Left lung (tissue), 10 donors: ENCODE results near the gene CP. TPM values are rescaled to one million over a fixed set of nuclear protein-coding genes. Genes with fewer than 3 reads are reported as not detected.

Experiments
- ATAC-seq: fragments of 200-7000 bp; cut with Tn5 transposase; one replicate; pipeline ENCODE4 v1.9.1; 2020; ENCODE audit warnings: moderate library complexity
- DNase-seq, 4 donors: peaks; one replicate each; pipeline ENCODE4 v3.0.0-alpha.2; 2013 to 2020
- H3K27ac ChIP-seq, 2 donors: fragments of 200-600 bp; sonication (generic) in 1 of 2; one replicate each; pipeline versions ENCODE4 v1.5.0 to v1.8.0; 2020 to 2021
- H3K27me3 ChIP-seq, 2 donors: fragments of 200-600 bp; sonication (generic) in 1 of 2; one replicate each; pipeline versions ENCODE4 v1.5.0 to v1.8.0; 2020 to 2021
- H3K36me3 ChIP-seq, 2 donors: fragments of 200-600 bp; sonication (generic) in 1 of 2; one replicate each; pipeline versions ENCODE4 v1.5.0 to v1.8.0; 2020 to 2021
- H3K4me1 ChIP-seq, 2 donors: fragments of 200-600 bp; one replicate each; pipeline ENCODE4 v1.8.0; 2021
- H3K4me3 ChIP-seq, 2 donors: fragments of 200-600 bp; sonication (generic) in 1 of 2; one replicate each; pipeline versions ENCODE4 v1.5.0 to v1.8.0; 2020 to 2021; ENCODE audit warnings: mild to moderate bottlenecking in 1 of 2
- H3K9me3 ChIP-seq, 2 donors: fragments of 200-600 bp; sonication (generic) in 1 of 2; one replicate each; pipeline versions ENCODE4 v1.5.0 to v1.8.0; 2020 to 2021
- intact Hi-C, 2 donors: fragments of 100-400 bp; cut with DNase I; formaldehyde crosslinking; loops; one replicate each; pipeline versions ENCODE4 v1.11.2 to v1.14.2; 2022
- polyA plus RNA-seq, 6 donors: library from polyadenylated mRNA; unstranded; fragments of 120-200 nt; gene quantifications; one replicate each; pipeline ENCODE4 v1.2.1, GENCODE V29; 2013; ENCODE audit not compliant: insufficient read length in 6 of 6
- total RNA-seq, 2 donors: library from RNA; stranded (reverse); fragmentation: NEBNext Ultra II Directional; extraction: Animal tissue kit (Norgen Biotek cat#: 25700); gene quantifications; one replicate each; pipeline ENCODE4 v1.2.1, GENCODE V29; 2021
- TF ChIP-seq, protein P1 (sequence below), 2 donors: fragments of 200-600 bp; sonication (generic) in 1 of 2; IDR thresholded peaks; one replicate each; pipeline versions ENCODE4 v1.5.0 to v1.8.0; 2021; ENCODE audit warnings: antibody characterized with exemption in 2 of 2
- donor health status: DM: no; HTN: yes; CAD: no.
- donor health status: DM: no; HTN: no; CAD: no.

The CP gene
- total and polyA plus RNA-seq, 8 donors, result 2.5 to 15.5 (median 6.7) TPM

DNA sequence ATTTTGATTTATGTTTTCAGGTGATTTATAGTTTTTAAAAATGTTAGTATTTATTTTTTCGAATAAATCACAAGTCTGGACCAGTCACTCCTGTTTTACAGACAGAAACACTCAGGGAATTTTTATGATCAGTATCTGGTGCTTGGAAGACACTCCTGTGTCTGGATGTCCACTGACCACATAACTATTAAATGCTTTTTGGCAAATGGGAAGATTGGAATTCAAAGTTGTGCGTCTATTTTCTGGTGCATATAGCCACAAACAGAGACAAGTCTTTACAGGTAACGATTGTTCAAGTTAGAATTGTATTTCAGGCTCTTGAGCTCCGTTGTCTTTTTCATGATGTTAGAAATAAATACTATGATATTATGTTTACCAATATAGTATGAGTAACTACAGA, 12.2 kb downstream of the CP start:
- Histone ChIP-seq H3K27ac (no peak overlapping the region), H3K9me3 (no peaks in the 10 kb centered on the region), H3K36me3 (no peaks in the 10 kb centered on the region), H3K27me3 (no peaks in the 10 kb centered on the region), H3K4me1 (no peaks in the 10 kb centered on the region), H3K4me3 (no peak overlapping the region)
- ATAC-seq (no peak), DNase-seq (no peak)
- TF ChIP-seq, protein P1, sequence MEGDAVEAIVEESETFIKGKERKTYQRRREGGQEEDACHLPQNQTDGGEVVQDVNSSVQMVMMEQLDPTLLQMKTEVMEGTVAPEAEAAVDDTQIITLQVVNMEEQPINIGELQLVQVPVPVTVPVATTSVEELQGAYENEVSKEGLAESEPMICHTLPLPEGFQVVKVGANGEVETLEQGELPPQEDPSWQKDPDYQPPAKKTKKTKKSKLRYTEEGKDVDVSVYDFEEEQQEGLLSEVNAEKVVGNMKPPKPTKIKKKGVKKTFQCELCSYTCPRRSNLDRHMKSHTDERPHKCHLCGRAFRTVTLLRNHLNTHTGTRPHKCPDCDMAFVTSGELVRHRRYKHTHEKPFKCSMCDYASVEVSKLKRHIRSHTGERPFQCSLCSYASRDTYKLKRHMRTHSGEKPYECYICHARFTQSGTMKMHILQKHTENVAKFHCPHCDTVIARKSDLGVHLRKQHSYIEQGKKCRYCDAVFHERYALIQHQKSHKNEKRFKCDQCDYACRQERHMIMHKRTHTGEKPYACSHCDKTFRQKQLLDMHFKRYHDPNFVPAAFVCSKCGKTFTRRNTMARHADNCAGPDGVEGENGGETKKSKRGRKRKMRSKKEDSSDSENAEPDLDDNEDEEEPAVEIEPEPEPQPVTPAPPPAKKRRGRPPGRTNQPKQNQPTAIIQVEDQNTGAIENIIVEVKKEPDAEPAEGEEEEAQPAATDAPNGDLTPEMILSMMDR (IDR thresholded peaks at IDR 0.05), result no peak
- intact Hi-C loops, result no loop called here

GRCh38 chr3:149207475-149207874, 14.2 kb downstream of the CP start:
- no peaks in the 10 kb centered on the region for H3K27me3 ChIP-seq
- intact Hi-C loops, result no loop called here
- H3K4me1 ChIP-seq, result peaks cover 0 to 7% of the 10 kb centered on the region in 2 donors
- DNase-seq, result no peak
- no peak overlapping the region for H3K4me3 ChIP-seq
- H3K27ac ChIP-seq, result no peak overlapping the region
- no peak for ATAC-seq
- TF ChIP-seq, protein P1 (IDR thresholded peaks at IDR 0.05), result no peak
- H3K9me3 ChIP-seq, result no peaks in the 10 kb centered on the region
- H3K36me3 ChIP-seq, result no peaks in the 10 kb centered on the region

GRCh38 chr3:149204390-149204991, 17.1 kb downstream of the CP start:
- H3K4me3 ChIP-seq, result no peak overlapping the region
- ATAC-seq (no peak), DNase-seq (no peak)
- peaks cover 0 to 8% of the 10 kb centered on the region in 2 donors for H3K4me1 ChIP-seq
- intact Hi-C loops, result no loop called here
- no peaks in the 10 kb centered on the region for H3K27me3 ChIP-seq
- H3K9me3 ChIP-seq, result no peaks in the 10 kb centered on the region
- H3K36me3 ChIP-seq, result no peaks in the 10 kb centered on the region
- no peak overlapping the region for H3K27ac ChIP-seq
- TF ChIP-seq, protein P1 (IDR thresholded peaks at IDR 0.05), result no peak

DNA sequence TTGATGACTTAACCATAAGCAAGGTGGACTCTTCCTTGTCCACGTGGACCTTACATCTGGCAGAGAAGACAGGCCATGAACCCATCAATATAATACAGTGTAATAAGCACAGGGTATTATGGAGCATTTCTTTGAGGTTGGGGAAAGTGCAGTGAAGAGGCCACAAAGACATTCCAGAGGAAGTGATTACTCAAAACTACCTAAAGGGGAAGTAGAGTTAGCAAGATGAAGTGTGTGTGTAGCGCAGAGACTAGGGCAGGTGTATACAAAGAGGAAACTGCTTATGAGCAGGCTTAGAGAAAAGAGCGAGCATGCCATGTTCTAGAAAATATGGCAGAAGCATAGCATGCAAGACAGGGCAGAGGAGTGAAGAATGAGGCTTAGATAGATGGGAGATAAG, 17.9 kb downstream of the CP start:
- Histone ChIP-seq H3K4me3 (no peak overlapping the region), H3K27ac (no peak overlapping the region), H3K27me3 (no peaks in the 10 kb centered on the region), H3K4me1 (peaks cover 0 to 10% of the 10 kb centered on the region in 2 donors), H3K9me3 (no peaks in the 10 kb centered on the region), H3K36me3 (no peaks in the 10 kb centered on the region)
- TF ChIP-seq, protein P1 (IDR thresholded peaks at IDR 0.05), result no peak
- intact Hi-C loops, result no loop called here
- no peak for DNase-seq
- peak; percentile 19 for ATAC-seq

GRCh38 chr3:149199474-149199873, 22.2 kb downstream of the CP start:
- Histone ChIP-seq H3K36me3 (no peaks in the 10 kb centered on the region), H3K4me3 (no peak overlapping the region), H3K27me3 (no peaks in the 10 kb centered on the region), H3K27ac (no peak overlapping the region), H3K4me1 (peaks cover 3 to 10% of the 10 kb centered on the region in 2 donors), H3K9me3 (no peaks in the 10 kb centered on the region)
- intact Hi-C loops, result no loop called here
- ATAC-seq, result no peak
- DNase-seq, result peak in 1 of 4 donors; percentile 20
- TF ChIP-seq, protein P1 (IDR thresholded peaks at IDR 0.05), result no peak
